Measurements from ENCODE around the gene DMRT2.
A peak's percentile ranks its signal among the peaks of the same experiment; 100 is the strongest.

The DMRT2 gene

GRCh38 chr9:1047591-1048230 is 2.4 kb upstream of the DMRT2 start:
- DNase-seq, result no peak

DNA sequence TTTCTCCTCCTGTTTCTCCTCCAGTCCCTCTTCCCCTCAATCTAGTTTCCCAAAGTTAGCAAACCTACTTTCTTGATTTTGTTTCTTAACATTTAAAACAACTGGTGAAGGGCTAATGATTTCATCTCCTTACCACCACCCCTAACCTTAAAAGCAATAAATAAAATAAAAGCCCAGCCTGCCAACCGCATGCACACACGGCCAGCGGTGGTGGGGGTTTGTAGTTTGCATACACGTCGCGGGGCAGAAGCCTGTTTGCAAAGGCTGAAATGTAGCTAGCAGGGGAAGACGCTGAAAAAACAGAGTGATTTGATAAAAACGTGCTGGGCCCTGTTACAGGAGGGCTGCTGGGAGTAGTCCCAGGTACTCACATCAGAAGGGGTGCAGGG is 1.9 kb upstream of the DMRT2 start:
- no peak for DNase-seq

DNA sequence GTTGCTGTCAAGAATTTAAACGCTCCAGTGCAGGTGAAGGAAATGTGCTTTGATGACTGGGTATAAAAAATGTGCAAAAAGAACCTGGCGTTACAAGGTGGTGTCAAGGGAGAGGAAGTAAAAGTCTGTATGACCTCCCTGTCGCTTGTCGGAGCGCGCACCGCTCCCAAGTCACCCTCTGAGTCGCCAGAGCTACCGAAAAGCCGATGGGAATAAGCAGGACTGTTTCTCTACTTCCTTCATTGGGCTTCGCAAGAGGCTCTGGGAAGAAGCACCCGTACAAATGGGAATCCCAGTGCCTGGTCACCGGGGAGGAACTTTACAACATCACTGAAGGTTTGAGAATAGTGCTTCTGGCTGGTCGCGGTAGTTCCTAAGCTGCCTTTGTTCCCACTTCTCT is 1.3 kb upstream of the DMRT2 start:
- DNase-seq, result no peak

- DNase-seq, result no peak
Observed at GRCh38 chr9:1049641-1050040, 516 bp upstream of the DMRT2 start.

DNA sequence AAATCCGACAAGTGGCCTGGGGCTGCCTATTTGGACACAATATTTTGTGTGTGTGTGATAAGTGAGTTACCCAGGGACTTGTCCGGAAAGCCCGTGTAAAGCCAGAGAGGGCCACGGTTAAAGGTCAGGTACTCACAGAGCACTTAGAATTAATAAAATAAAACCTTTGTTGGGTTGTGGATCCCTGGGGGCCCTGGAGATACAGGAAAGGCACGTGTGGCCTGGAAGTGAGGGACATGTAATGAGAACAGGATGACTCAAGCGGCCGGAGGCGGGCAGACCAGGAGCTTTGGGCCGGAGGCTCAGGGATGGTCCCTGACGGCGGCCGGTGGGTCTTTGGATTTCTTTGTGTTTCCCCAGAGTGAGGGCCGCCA is 1.0 kb downstream of the DMRT2 start:
- no peak for DNase-seq

- peak; percentile 29 for DNase-seq
Observed at GRCh38 chr9:1051584-1052275, 1.6 kb downstream of the DMRT2 start.

GRCh38 chr9:1052365-1053281 is 2.5 kb downstream of the DMRT2 start:
- no peak for DNase-seq

DNA sequence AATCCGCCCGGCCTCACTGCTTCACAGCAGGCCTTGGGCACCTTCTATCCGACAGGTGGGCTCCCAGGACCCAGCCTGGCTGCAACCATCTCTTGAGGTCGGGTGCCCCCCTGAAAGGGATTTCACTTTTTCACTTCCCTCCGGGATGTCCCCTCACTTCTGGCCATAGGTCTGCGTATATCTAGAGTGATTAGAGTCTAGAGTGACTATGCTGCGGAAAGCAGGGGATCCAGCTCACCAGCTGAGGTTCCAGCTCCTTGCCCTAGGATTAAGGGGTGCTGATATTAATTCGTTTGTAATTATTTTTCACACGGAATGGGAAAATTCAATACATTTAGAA is 3.1 kb downstream of the DMRT2 start:
- no peak for DNase-seq

GRCh38 chr9:1053986-1054425 is 3.8 kb downstream of the DMRT2 start:
- no peak for DNase-seq

DNA sequence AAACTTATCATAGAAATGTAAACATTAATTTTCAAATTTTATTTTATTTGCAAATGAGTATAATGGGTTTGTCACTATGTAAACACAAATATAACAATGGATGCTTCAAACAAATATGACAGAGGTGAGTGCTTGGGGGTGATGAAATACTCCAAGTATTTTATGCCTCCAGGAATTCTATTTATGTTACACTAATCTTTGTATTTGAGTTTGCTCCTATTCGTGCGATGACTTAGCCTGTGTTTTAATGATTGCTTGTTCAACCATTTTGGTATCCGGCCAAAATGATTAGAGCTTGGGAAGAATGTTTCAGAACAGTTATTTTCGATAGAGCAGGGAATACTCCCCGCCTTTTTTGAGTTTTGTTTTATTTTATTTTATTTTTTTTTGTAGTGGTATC is 5.0 kb downstream of the DMRT2 start:
- peak; percentile 35 for DNase-seq

DNA sequence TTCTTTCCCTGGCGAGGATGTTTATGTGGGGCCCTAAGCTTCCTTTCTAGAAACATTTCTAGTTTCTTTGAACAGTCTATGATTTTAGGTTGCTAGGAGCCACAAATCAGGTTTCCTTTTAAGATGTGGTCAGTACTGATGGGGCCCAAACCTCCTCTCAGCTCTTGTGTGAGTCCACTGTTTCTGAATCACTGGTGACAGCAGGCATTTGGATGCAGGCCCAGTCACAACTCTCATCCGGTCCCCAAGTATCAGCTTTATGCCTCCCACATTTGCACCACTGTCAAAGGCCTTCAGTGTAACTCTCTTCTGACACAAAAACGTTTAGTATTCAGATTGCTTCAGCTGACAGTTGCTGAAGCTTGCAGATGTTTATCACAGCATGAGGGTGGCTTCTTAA is 7.8 kb downstream of the DMRT2 start:
- DNase-seq, result peak; percentile 25

DNA sequence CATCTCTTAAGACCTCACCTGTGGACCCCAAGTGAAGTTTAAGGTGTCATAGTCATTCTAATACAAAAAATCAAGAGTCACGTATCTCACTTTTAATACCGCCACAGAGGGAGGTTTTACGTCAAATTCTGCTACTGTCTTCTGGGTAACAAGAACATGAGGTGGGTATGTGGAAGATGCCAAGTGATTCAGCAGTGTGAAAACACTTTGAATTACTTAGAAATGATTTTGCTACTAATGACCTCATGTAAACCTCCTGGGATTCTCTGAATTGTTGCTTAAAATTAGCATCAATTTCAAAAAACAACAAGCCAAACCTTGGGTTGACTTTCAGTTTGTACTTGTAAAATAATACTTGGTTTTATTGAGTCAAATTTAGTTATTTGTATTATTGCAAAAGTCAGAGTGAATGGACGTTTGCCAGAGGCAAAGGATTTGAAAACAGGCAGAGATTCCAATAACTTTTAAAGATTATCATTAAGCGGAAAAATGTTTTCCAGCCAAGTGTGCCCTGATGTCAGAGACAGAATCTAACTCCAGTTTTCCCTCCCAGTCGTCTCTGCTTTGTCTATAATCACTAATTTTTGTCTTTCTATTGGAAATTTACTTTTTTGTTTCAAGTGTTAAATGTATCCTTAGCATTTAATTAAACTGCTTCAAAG is 8.8 kb downstream of the DMRT2 start:
- no peak for DNase-seq

DNA sequence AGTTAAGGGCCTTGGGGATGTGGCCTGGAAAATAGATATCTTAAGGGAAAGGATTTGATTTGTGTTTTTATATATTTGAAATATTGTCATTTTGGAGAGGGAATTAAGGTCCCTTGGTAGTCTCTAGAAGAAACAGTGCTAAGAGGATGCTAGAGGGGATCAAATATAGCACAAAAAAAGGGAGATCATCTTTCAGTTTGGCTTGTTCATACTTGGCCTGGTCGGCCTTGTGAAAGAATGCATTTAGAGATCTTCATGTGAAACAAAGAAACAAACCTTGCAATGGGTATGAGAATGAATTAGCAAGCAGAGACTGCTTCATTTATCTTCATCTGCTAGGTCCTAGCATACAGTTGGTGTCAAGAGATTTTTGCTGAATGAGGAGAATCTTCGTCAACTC is 15.0 kb downstream of the DMRT2 start:
- no peak for DNase-seq

- no peak for DNase-seq
Observed at GRCh38 chr9:1070692-1071091, 20.5 kb downstream of the DMRT2 start.

DNA sequence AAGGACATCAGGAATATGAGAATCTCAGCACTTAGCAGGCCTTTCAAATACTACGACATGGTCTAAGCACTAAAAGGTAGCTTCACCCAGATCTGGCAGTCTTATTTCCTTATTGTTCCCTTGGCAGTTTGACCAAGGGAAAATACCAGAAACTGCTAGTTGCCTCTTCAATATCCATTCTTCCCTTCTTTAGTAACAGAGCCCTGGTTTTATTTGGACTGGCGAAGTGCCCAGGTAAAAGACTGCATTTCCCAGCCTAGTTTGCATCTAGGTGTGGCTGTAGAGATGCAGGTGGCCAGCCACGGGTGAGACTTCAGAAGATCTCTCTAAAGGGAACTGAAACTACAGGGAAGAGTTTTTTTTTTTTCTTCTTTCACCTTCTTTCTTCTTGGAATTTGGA is 21.6 kb downstream of the DMRT2 start:
- no peak for DNase-seq

DNA sequence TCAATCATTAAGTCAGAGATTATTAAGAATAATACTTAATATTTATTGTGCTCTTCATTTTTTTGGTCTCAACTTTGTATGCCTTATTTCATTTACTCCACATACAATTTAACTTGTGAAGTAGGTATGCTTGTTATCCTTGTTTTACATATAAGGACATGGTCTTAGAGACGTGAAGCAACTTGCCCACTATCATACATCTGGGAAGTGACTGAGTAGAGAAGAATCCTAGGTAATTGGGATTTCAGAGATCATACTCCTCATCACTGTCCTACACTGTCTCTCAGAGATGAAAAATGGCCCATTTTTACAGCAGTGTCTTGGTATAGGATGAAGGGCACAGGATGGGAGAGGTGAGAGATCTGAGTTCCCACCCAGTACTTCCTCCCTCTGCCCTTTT is 23.3 kb downstream of the DMRT2 start:
- DNase-seq, result no peak

GRCh38 chr9:1077616-1078015 is 27.5 kb downstream of the DMRT2 start:
- DNase-seq, result no peak

GRCh38 chr9:1083325-1083913 is 33.3 kb downstream of the DMRT2 start:
- peak; percentile 33 for DNase-seq

GRCh38 chr9:1085086-1085485 is 34.9 kb downstream of the DMRT2 start:
- no peak for DNase-seq

GRCh38 chr9:1086517-1086916 is 36.4 kb downstream of the DMRT2 start:
- DNase-seq, result no peak

GRCh38 chr9:1087120-1087881 is 37.1 kb downstream of the DMRT2 start:
- DNase-seq, result no peak

- no peak for DNase-seq
Observed at GRCh38 chr9:1094749-1095148, 44.6 kb downstream of the DMRT2 start.

All from fibroblast of skin of right biceps (primary cell).